ENCODE results near the gene TIE1.

- TF ChIP-seq, protein P1, sequence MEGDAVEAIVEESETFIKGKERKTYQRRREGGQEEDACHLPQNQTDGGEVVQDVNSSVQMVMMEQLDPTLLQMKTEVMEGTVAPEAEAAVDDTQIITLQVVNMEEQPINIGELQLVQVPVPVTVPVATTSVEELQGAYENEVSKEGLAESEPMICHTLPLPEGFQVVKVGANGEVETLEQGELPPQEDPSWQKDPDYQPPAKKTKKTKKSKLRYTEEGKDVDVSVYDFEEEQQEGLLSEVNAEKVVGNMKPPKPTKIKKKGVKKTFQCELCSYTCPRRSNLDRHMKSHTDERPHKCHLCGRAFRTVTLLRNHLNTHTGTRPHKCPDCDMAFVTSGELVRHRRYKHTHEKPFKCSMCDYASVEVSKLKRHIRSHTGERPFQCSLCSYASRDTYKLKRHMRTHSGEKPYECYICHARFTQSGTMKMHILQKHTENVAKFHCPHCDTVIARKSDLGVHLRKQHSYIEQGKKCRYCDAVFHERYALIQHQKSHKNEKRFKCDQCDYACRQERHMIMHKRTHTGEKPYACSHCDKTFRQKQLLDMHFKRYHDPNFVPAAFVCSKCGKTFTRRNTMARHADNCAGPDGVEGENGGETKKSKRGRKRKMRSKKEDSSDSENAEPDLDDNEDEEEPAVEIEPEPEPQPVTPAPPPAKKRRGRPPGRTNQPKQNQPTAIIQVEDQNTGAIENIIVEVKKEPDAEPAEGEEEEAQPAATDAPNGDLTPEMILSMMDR (conservative IDR thresholded peaks at IDR 0.05): no peak
- no peak for TF ChIP-seq EZH2 (IDR thresholded peaks at IDR 0.05; ENCODE audit: low read depth)
Measured at GRCh38 chr1:43307458-43308158, 6.8 kb downstream of the TIE1 start.
